HG03354 (cell line): ENCODE measurements around the gene ZNF512B.

ENCODE experiments used
- ATAC-seq: cut with Tn5 transposase; IDR thresholded peaks from one replicate; pipeline ENCODE4 v1.9.1; 2021; ENCODE audit warnings: mild to moderate bottlenecking; ENCODE audit not compliant: unreplicated experiment, poor library complexity, severe bottlenecking

Gene ZNF512B

DNA sequence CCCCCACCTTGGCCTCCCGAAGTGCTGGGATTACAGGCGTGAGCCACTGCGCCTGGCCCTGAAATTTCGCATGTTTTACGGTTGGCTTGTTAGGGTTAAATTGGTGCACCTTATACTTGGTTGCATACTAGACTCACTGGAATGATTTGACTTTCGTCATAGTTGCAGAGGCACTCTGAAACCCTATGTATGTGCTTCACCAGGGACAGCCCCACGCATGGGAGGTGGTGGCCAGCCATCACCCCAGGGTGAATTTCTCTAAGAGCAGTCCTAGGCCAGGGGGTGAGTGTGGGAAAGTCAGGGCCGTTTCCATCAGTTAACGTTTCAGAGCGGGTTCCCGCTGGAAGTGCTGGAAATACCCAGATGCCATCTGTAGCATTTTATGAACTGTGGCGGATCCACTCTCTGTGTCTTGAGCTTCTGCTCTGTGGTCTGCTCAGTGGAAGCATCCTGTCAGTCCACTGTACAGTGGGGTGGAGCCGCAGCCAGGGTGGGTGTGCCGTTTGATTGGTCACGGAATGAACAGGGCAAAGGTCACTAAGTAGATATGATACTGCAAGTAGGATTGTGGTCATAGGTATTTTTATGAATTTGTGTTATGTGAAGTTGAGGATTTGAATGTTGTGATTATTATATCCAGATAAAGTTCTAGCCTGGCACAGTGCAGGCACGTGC, 61.6 kb downstream of the ZNF512B start:
- ATAC-seq = no peak
